Stomach (tissue), 9 donors: Measurements from ENCODE around the gene KCNH1. TPM values are rescaled to one million over a fixed set of nuclear protein-coding genes. Genes with fewer than 3 reads are reported as not detected.

Experiments
- DNase-seq, 2 donors: peaks; one replicate each; pipeline versions ENCODE4 v3.0.0 to v3.0.0-alpha.2; 2013 to 2019
- H3K27ac ChIP-seq, 5 donors: fragments of 200-600 bp in 4 of 5; sonication (generic) in 4 of 5; one replicate each; pipeline ENCODE4 v1.5.1; 2013 to 2019; ENCODE audit warnings: mild to moderate bottlenecking in 1 of 5, moderate library complexity in 1 of 5
- H3K27me3 ChIP-seq, 3 donors: fragments of 200-600 bp; sonication (generic); one replicate each; pipeline ENCODE4 v1.5.1; 2017 to 2019; ENCODE audit warnings: mixed run types in 1 of 3
- H3K36me3 ChIP-seq, 4 donors: fragments of 200-600 bp; sonication (generic); 1 replicate in 3 of 4; 2 replicates in 1 of 4; pipeline ENCODE4 v1.5.1; 2016 to 2019
- H3K4me1 ChIP-seq, 4 donors: fragments of 200-600 bp; sonication (generic); one replicate each; pipeline ENCODE4 v1.5.1; 2016 to 2019
- H3K4me3 ChIP-seq, 4 donors: fragments of 200-600 bp; sonication (generic) in 3 of 4; one replicate each; pipeline ENCODE4 v1.5.1; 2016 to 2019; ENCODE audit warnings: mild to moderate bottlenecking in 1 of 4
- H3K9me3 ChIP-seq, 4 donors: fragments of 200-600 bp; sonication (generic); one replicate each; pipeline ENCODE4 v1.5.1; 2016 to 2019
- CTCF ChIP-seq, 7 experiments: fragments of 450-650 bp in 4 of 7; fragments of 200-600 bp in 3 of 7; sonication (generic) in 3 of 7; IDR thresholded peaks; one replicate each; pipeline ENCODE4 v1.5.1; 2016 to 2019; ENCODE audit warnings: antibody characterized with exemption in 7 of 7, control low read depth in 2 of 7, mild to moderate bottlenecking in 1 of 7
- EP300 ChIP-seq: sonication (generic); formaldehyde crosslinking; IDR thresholded peaks from one replicate; pipeline ENCODE4 v1.6.1; 2017; ENCODE audit warnings: antibody characterized with exemption
- POLR2A ChIP-seq, 4 donors: fragments of 450-650 bp; IDR thresholded peaks; one replicate each; pipeline ENCODE4 v1.6.1; 2016; ENCODE audit warnings: antibody characterized with exemption in 4 of 4, control low read depth in 2 of 4, mild to moderate bottlenecking in 1 of 4, moderate library complexity in 1 of 4
- POLR2AphosphoS5 ChIP-seq, 3 donors: sonication (generic); formaldehyde crosslinking; IDR thresholded peaks; one replicate each; pipeline ENCODE4 v1.6.1; 2016; ENCODE audit warnings: antibody characterized with exemption in 3 of 3
- WGBS, 5 donors: extraction: QIAGEN DNeasy Blood & Tissue Kit in 3 of 5; methylation state at CpG; one replicate each; pipeline versions ENCODE4 v1.1.5 to v1.1.7; 2013 to 2018; 5-methylcytosine and 5-hydroxymethylcytosine counted together
- intact Hi-C: fragments of 100-400 bp; cut with DNase I; formaldehyde crosslinking; loops from one replicate; pipeline ENCODE4 v1.15.1; 2023; ENCODE audit warnings: low total_unique reads
- polyA plus RNA-seq, 3 donors: library from polyadenylated mRNA; stranded (reverse); fragments of 200-250 nt; gene quantifications; one replicate each; pipeline ENCODE4 v1.2.3, GENCODE V29; 2013
- total RNA-seq, 5 donors: library from RNA; depleted of rRNA; stranded (reverse); fragments of >200 nt; gene quantifications; one replicate each; pipeline versions ENCODE4 v1.1.0 to v1.2.3, GENCODE V29; 2014 to 2016
- donor health status: healthy with polysubstance abuse.
- donor health status: Bipolar disorder and iron deficiency.
- donor health status: healthy.

KCNH1 gene
- total and polyA plus RNA-seq, 8 donors = 0.10 to 6.8 (median 3.2) TPM; not detected in 1

- H3K27ac ChIP-seq = no peak overlapping the region
- H3K9me3 ChIP-seq = no peaks in the 10 kb centered on the region
- TF ChIP-seq CTCF (IDR thresholded peaks at IDR 0.05) (no peak), EP300 (no peak)
- 55 to 79% (median 72%) methylated on average over 3 of the region's 3 CpGs for WGBS, 5 donors
- no peak overlapping the region for H3K4me3 ChIP-seq
- no peak for DNase-seq
- H3K36me3 ChIP-seq = no peaks in the 10 kb centered on the region
- intact Hi-C loops = no loop called here
- H3K27me3 ChIP-seq = no peaks in the 10 kb centered on the region
- H3K4me1 ChIP-seq = no peaks in the 10 kb centered on the region
Observed at GRCh38 chr1:210743038-210743437, 390.9 kb downstream of the KCNH1 start.

- intact Hi-C loops = no loop called here
- no peaks in the 10 kb centered on the region for H3K36me3 ChIP-seq
- no peaks in the 10 kb centered on the region for H3K4me1 ChIP-seq
- no peaks in the 10 kb centered on the region for H3K9me3 ChIP-seq
- no peak overlapping the region for H3K4me3 ChIP-seq
- no peak for DNase-seq
- 80 to 86% (median 82%) methylated on average over 5 of the region's 5 CpGs for WGBS, 5 donors
- no peak overlapping the region for H3K27ac ChIP-seq
- TF ChIP-seq POLR2AphosphoS5 (IDR thresholded peaks at IDR 0.05) (no peak), POLR2A (IDR thresholded peaks at IDR 0.05) (no peak), CTCF (IDR thresholded peaks at IDR 0.05) (no peak), EP300 (no peak)
- no peaks in the 10 kb centered on the region for H3K27me3 ChIP-seq
Observed at GRCh38 chr1:210741564-210741963, 392.4 kb downstream of the KCNH1 start.

GRCh38 chr1:210739627-210740026, 394.3 kb downstream of the KCNH1 start:
- H3K36me3 ChIP-seq = no peaks in the 10 kb centered on the region
- no peaks in the 10 kb centered on the region for H3K4me1 ChIP-seq
- intact Hi-C loops = no loop called here
- no peaks in the 10 kb centered on the region for H3K27me3 ChIP-seq
- H3K27ac ChIP-seq = no peak overlapping the region
- no peak for TF ChIP-seq EP300
- no peak for TF ChIP-seq CTCF (IDR thresholded peaks at IDR 0.05)
- no peak for TF ChIP-seq POLR2AphosphoS5 (IDR thresholded peaks at IDR 0.05)
- TF ChIP-seq POLR2A (IDR thresholded peaks at IDR 0.05) = no peak
- WGBS, 5 donors = 33 to 56% (median 40%) methylated on average over 1 of the region's 1 CpG
- no peaks in the 10 kb centered on the region for H3K9me3 ChIP-seq
- no peak overlapping the region for H3K4me3 ChIP-seq
- peak in 1 of 2 donors; percentile 15 for DNase-seq

- no peaks in the 10 kb centered on the region for H3K9me3 ChIP-seq
- no peaks in the 10 kb centered on the region for H3K4me1 ChIP-seq
- no peak overlapping the region for H3K27ac ChIP-seq
- no peak for DNase-seq
- H3K36me3 ChIP-seq = no peaks in the 10 kb centered on the region
- no peaks in the 10 kb centered on the region for H3K27me3 ChIP-seq
- intact Hi-C loops = no loop called here
- H3K4me3 ChIP-seq = no peak overlapping the region
- no peak for TF ChIP-seq POLR2A (IDR thresholded peaks at IDR 0.05)
- no peak for TF ChIP-seq CTCF (IDR thresholded peaks at IDR 0.05)
- no peak for TF ChIP-seq POLR2AphosphoS5 (IDR thresholded peaks at IDR 0.05)
- TF ChIP-seq EP300 = no peak
- 78 to 87% (median 81%) methylated on average over 5 of the region's 5 CpGs for WGBS, 5 donors
Observed at GRCh38 chr1:210738256-210738655, 395.7 kb downstream of the KCNH1 start.
